ENCODE results near the gene PDX1.
"Not testable (repeated sequence)": the region's sequence is repeated elsewhere in the genome, so short reads cannot be mapped to it uniquely, and the experiment has no call there.

Gene PDX1

DNA sequence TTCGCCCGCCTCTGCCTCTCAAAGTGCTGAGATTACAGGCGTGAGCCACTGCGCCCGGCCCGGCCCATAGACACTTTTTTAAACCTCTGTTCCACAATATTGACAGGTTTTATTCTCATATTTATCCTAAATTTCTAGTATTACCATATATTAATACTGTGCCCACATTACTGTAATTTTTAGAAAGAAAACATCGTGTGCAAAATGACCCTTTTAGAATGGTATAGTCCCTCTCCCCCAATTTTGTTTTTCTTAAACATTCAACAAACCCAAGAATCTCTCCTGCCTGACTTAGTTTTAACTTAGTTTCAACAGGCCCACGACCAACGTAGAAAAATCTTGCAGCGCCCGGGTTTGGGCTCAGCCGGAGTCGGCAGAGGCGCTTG, 40.2 kb downstream of the PDX1 start:
- no peak for DNase-seq

DNA sequence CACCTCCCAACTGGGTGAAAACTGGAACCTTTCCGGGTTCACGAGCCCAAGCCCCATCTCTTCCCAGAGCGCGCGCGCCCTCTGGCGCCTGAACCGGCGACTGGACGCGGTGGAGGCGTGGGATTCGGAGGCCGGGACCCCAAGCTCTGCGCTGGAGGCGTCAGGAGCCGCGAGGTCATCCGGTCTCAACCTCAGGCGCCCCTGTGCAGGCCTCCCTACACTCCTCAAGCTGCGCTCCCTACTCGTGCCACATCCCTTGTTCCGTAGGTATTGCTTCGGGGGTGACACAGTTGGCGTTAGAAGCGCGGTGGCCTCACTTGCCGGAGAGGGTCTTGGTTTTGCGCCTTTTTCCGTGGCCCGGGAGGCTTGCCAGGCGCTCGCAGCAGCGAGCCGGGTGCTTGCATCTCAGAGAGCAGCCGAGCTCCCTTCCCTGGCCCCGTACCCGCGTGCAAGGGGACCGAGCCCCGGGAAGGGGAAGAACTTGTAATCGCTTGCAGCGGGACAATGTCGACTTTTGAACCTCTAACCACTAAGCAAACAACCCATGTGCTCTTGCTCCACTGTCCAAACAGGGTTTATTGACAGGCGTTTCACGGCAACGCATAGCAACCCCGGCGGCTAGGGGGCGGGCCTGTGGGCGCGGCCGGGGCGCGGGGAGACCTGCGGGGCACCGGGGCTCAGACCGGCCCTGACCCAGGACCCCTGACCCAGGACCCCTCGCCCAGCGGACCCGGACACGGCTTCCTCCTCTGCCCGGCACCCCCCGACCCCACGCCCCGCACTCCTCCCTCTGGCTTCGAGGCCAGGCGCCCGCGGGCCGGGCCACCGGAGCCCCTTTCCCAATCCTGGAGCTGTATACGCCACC, 40.8 kb downstream of the PDX1 start:
- peak; percentile 59 for DNase-seq

- DNase-seq = no peak
Measured at GRCh38 chr13:27961227-27962085, 41.7 kb downstream of the PDX1 start.

DNA sequence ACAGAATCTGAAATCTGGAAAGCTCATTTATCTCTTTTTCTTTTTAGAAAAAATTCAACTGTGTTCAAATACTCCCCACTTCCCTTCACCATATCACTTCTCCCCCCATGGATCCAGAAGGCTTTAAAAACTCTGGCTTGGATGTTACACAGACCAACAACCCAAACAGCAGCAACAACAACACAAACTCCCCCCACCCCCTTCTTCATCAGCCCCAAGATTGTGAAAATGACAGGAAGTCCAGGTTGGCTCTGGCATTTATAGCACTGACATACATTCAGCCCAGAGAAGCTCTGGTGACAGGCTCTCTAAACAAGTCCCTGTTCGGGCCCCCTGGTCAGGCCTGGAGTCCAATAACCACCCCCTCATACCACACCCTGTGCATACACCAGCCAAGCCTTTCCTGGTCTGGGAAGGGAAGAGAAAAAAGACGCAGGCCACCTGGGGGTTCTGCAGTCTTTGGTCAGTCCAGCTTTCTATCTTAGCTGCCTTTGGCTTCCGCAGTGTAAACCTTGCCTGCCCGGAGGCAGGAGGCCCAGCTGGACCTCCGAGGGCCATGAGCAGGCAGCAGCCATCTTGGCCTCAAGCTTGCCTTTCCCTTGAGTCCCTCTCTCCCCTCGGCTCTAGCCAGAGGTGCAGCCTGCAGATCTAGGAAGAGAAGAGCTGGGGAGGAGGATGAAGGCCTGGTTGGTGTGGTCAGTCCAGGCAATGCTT, 42.5 kb downstream of the PDX1 start:
- no peak for DNase-seq

GRCh38 chr13:27962982-27963381, 43.2 kb downstream of the PDX1 start:
- DNase-seq = no peak

GRCh38 chr13:27963491-27963890, 43.7 kb downstream of the PDX1 start:
- DNase-seq = no peak

DNA sequence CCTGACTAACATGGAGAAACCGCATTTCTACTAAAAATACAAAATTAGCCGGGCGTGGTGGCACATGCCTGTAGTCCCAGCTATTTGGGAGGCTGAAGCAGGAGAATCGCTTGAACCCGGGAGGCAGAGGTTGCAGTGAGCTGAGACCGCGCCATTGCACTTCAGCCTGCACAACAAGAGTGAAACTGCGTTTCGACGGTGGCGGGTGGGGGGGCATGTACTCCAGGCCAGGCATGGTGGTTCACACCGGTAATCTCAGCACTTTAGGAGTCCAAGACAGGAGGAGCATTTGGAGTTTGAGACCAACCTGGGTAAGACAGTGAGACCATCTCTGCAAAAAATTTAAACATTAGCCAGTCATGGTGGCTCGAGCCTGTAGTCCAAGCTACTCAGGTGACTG, 44.4 kb downstream of the PDX1 start:
- DNase-seq = not testable (repeated sequence)

- DNase-seq = no peak
Measured at GRCh38 chr13:27964741-27965323, 45.0 kb downstream of the PDX1 start.

- no peak for DNase-seq
Measured at GRCh38 chr13:27965343-27965739, 45.5 kb downstream of the PDX1 start.

DNA sequence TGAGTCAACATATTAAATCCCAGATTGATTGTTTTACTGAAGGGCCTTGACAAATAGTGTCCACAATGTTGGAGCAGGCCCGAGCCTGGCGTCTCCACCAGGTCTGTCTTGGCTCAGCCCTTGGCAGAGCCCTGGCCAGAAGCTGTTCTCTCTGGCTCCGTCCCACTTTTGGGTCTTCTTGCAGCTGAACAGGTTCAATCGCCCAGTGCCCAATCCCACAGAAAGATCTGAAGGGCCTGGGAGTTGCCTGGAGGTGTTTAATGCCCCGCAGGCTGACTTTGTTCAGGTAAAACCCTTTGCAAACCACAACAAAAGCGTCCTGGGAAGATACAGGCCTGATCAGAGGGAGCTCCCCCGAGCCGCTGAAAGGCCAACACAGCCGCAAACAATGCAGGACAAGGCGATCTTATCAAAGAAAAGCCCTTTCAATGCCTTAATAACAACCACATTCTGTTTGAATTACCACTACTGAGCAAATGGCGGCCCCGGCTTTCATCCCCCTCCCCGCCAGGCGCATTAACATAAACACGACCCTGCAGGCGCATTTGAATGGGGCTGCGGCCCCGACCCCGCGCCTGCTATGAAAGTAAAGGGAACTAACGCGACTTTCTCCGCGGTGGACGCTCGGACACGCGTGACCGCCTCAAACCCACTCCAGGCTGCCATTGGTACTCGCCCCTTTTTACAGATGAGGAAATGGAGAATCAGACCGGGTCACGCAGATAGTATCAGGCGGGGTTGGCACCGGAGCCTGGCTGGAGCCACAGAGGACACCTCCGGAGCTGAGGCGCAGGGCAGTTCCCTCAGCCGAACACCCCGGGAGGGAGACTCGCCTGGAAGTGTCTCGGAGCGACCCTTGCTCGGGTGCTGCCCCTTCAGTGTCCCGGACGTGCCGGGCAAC, 46.2 kb downstream of the PDX1 start:
- DNase-seq = no peak

DNA sequence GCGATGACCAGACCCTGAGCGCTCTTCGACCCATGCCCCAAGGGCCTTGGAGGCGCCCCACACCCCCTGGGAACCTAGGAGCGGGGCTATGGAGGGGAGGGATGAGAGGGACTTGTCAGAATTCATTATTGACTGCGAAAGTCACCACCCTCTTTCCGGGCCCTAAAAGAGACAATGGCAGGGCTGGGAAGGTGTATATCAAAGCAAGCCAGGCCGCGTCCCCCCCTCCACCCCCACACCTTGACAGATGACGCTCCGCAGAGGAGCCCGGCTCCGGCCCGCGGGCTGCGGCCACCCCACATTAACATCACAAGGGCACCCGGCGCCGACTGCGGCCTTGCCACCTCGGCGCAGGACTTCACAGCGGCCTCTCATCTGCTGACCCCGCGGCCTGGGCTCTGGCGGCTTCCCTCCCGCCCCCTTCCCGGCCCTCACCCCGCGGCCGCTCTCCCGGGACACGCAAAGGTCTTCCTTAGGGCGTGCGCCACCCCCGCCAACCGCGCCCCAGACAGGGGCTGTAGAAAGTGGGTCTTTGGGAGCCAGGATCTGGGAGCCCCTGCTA, 46.9 kb downstream of the PDX1 start:
- DNase-seq = no peak

GRCh38 chr13:27967203-27967735, 47.5 kb downstream of the PDX1 start:
- DNase-seq = no peak

DNA sequence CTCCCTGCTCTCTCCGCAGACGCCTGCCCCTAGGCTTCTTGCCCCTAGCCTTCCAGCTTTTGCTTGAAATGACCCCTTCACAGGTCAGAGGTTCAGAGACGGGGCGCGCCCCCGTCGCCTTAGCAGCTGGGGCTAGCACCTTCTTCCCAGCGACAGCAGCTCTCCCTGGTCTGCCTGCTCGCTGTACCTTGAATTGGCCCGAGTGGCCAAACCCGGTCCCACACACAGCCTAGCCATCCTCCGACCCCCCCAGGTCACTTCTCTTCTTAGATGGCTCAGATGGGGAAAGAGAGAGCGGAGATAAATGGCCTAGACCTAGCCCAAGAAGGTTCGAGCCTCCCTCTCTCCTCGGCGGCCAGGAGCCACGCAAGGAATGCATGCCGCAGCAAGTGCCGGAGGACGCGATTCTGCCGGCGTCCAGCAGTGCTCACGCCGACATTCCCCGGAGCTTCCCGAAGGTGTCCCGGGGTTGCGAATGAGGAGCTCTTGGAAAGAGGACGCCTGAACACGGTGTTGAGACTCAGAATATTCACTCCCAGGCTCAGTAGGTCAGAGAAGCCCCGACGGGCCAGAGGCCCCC, 48.0 kb downstream of the PDX1 start:
- DNase-seq = no peak

GRCh38 chr13:27968316-27969081, 48.7 kb downstream of the PDX1 start:
- DNase-seq = peak; percentile 11

DNA sequence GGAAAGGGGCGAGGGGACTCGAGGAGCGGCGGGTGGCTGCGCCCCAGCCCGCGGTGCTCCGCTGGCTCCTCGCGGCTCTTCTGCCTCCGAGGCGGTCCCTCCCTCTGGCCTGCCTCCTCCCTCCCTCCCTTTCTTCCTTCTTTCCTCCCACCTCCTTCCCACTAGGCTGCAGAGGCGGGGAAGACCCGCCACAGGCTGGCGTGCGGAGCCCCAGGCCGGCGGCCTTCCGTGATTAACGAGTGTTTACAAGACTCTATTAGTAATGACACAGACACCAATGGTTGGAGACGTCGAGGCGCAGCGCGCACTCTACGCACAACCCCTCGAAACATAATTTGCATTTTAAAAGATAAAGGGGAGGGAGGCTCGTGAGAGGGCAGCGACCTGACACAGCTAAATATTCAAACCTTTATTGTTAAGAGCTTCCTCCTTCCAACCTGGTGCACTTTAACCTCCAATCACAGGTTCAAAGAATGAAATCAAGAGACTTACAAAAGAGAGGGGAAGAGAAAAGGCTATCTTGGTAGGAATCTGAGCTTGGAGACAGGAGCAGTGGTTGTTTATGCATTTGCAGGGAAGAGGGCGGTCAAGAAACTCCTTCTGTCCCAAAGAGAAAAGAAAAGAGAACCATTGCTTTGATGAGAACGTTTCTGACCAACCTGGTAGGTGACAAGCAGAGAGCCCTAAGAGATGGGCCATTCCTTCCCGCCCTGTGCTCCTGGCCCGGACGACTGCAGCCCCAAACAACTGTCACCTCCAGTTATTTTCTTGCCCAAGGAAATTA, 49.5 kb downstream of the PDX1 start, which contains the start of gene CDX2:
TSS of gene CDX2 (minus strand) at position 234 of the 784 bp plus-strand sequence. CDS start 309 bp downstream, outside the sequence.
- DNase-seq = peak; percentile 7

DNA sequence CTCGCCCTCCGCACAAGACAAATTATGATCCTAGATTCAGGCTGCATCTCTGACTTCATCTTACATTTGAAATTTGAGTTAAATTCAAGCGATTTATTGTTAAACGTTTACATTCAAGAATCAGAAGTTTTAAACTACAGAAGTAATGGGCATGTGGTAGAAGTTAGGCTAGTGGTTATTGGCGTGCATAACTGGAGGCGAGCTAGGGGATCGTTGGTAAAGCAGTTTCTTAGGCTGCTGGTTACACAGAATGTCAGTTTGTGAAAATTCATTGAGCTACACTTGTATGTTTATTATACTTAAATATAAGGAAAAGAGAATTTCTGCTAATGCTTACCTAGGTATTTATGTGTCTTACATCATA, 50.0 kb downstream of the PDX1 start:
- DNase-seq = no peak

GRCh38 chr13:27970382-27971235, 50.8 kb downstream of the PDX1 start:
- DNase-seq = no peak

GRCh38 chr13:27971236-27971645, 51.4 kb downstream of the PDX1 start:
- no peak for DNase-seq
